Fibroblast of mammary gland (primary cell): ENCODE results near the gene ACSL5.

Experiments used
- DNase-seq: peaks from one replicate; pipeline ENCODE4 v3.0.0-alpha.2; 2010; ENCODE audit warnings: low read depth
- H3K4me3 ChIP-seq: 2 replicates; pipeline ENCODE4 v1.5.1; 2011; ENCODE audit warnings: low read depth, mild to moderate bottlenecking, low read length, moderate library complexity; ENCODE audit not compliant: control insufficient read depth
- TF ChIP-seq, protein P1 (sequence below): conservative IDR thresholded peaks from 2 replicates; pipeline ENCODE4 v1.5.1; 2011; ENCODE audit warnings: low read depth, low read length, inconsistent platforms; ENCODE audit not compliant: control insufficient read depth, insufficient read depth

ACSL5 gene, protein sequence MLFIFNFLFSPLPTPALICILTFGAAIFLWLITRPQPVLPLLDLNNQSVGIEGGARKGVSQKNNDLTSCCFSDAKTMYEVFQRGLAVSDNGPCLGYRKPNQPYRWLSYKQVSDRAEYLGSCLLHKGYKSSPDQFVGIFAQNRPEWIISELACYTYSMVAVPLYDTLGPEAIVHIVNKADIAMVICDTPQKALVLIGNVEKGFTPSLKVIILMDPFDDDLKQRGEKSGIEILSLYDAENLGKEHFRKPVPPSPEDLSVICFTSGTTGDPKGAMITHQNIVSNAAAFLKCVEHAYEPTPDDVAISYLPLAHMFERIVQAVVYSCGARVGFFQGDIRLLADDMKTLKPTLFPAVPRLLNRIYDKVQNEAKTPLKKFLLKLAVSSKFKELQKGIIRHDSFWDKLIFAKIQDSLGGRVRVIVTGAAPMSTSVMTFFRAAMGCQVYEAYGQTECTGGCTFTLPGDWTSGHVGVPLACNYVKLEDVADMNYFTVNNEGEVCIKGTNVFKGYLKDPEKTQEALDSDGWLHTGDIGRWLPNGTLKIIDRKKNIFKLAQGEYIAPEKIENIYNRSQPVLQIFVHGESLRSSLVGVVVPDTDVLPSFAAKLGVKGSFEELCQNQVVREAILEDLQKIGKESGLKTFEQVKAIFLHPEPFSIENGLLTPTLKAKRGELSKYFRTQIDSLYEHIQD

DNA sequence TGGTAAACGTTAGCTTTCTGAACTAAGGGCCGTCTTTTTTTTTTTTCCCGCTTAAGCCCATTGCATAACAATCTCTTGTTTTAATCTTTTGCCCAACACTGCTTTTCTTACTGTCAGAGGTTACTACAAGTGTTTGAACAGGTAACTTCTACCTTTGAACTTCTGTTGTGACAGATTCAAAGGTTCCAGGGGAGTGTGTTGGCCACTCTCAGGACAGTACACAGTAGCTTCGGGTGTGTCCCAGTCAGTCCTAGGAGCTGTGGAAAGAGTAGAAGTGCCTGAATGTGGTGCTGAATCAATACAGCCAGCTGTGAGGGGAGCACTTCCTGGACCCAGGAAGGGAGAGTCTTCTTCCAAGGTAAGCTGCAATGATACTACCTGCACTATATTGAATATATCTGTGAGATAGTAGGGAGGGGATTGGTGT lies at the start of gene ACSL5:
Gene ACSL5, plus strand, starts transcription at position 205 of the 427 bp plus-strand sequence. CDS start 20,831 bp downstream, outside the sequence.
- no peak within 1 kb of the TSS for H3K4me3 ChIP-seq
- DNase-seq = no peak
- TF ChIP-seq, protein P1, sequence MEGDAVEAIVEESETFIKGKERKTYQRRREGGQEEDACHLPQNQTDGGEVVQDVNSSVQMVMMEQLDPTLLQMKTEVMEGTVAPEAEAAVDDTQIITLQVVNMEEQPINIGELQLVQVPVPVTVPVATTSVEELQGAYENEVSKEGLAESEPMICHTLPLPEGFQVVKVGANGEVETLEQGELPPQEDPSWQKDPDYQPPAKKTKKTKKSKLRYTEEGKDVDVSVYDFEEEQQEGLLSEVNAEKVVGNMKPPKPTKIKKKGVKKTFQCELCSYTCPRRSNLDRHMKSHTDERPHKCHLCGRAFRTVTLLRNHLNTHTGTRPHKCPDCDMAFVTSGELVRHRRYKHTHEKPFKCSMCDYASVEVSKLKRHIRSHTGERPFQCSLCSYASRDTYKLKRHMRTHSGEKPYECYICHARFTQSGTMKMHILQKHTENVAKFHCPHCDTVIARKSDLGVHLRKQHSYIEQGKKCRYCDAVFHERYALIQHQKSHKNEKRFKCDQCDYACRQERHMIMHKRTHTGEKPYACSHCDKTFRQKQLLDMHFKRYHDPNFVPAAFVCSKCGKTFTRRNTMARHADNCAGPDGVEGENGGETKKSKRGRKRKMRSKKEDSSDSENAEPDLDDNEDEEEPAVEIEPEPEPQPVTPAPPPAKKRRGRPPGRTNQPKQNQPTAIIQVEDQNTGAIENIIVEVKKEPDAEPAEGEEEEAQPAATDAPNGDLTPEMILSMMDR = no peak

DNA sequence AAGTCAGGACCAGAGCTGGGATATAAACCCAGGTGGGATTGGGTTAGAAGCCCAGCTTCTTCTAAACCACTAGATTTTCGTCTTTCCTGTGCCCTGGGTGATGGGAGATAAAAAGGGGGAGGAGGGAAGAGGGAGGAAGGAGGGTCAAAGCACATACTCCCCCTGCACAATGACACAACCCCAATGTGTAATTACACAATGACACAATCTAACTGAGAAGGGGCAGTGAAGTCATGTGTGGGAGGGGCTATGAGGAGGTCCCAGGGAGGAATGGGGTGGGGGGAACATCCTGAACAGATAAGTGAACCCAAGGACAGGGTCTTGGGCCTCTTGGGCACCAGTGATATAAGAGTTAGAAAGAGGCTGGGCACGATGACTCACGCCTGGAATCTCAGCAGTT lies 46.2 kb upstream of the ACSL5 start:
- DNase-seq = no peak
- TF ChIP-seq, protein P1 = no peak
- no peak overlapping the region for H3K4me3 ChIP-seq

DNA sequence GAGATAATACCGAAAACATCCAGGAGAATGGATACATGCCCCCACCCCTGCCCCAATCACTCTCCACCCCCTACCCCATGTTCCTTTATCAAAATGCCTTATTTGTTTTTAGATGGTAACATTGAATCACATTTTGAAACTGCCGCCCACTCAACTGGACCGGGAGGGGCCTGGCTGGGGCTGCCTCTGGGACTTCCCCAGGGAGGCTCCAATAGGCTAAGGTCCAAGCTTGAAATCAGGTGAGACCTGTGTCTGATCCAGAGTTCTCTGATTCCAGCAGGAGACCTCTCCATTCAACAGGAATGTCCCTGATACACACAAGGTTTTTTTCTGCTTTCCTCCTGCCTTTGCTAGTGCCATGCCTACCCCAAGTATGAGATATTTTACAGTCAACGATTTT lies 43.8 kb upstream of the ACSL5 start:
- DNase-seq = no peak
- TF ChIP-seq, protein P1 = no peak
- no peak overlapping the region for H3K4me3 ChIP-seq

DNA sequence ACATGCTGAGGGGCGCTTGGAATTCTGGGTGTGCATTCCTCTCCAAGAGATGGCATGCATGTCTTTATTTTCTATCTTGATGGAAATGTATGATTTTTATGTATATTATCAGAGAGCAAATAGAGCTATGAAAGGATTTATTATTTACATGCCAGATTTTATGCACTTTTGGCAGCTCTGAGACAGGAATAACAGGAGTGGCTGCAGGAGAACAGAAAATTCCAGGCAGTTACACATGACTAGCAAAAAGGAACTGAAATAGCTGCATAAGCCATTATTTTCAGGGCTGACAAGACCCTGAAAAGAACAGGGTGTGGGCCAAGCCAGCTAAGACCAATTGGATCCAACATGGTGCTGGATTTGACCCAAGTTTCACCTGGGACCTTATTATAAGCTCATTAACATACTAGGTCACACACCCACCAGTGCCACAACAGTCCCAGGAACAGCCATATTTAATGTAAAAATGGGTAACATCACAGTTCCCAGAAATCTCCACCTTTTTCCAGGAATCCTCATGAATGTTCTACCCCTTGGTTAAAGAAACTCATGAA lies 43.2 kb upstream of the ACSL5 start:
- TF ChIP-seq, protein P1 = no peak
- H3K4me3 ChIP-seq = no peak overlapping the region

DNA sequence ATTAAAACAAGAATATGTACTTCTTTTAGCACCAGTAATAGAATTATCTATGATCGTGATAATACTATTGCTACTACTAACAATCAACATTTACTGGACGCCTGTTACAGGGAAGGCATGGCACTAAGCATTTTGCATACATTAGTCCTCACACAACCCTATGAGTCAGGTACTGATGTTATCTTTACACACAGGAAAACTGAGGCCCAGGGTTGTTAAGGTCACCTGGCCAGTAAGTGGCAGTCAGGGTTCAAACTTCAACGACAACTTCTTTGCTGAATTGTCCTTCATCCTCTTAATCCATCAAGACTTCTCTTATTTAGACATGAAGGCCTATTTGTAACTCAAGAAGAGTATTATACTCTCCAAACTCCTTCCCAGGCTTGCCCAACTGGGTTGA lies 41.9 kb upstream of the ACSL5 start:
- H3K4me3 ChIP-seq = no peak overlapping the region
- TF ChIP-seq, protein P1 = no peak

More for the DNA sequence above, 43.2 kb upstream of the ACSL5 start:
- no peak for DNase-seq

DNA sequence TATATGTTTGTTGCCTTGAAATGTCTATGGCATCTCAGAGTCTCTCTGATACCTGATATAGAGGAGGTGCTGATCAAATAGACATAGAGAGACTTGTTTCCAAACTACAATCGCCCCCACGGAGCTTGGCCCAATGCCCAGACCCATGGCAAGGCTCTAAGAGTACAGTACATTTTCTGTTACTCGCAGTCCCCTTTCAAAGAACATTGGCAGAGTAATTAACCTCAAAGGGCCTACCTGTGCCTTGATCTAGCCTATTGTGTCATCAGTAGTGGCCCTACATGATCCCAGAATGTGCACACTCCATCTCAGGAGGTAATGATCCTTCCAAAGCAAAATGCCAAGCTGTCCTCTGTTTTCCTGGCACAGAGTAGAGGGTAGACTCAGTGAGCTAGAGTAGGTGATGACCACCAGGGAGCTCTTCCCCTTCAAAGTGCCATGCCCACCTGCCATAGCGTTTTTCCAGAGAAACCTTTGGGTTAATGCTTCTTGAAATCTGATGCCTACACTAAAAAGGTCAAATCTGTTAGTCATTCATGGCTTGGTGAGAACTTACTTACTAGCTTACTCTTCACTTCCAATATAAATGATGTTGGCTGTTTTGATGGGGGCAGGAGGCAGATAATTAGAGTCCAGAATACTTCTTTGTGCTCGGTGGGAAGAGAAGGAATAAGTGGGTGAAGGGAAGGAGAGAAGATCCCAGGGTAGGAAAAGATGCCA lies 41.2 kb upstream of the ACSL5 start:
- H3K4me3 ChIP-seq = no peak overlapping the region
- TF ChIP-seq, protein P1 = no peak
- DNase-seq = no peak

More for the DNA sequence above, 41.9 kb upstream of the ACSL5 start:
- DNase-seq = no peak
